SK-N-SH (cell line): ENCODE data around the gene USP28.

Source experiments
- CHD2 ChIP-seq: fragments of 150-350 bp; IDR thresholded peaks from 2 replicates; pipeline ENCODE4 v1.6.1; 2018; ENCODE audit warnings: low read length; ENCODE audit not compliant: partially characterized antibody
- CTCF ChIP-seq: fragments of 200-600 bp; sonication (generic); IDR thresholded peaks from 2 replicates; pipeline ENCODE4 v1.6.1; 2017; ENCODE audit warnings: antibody characterized with exemption, mild to moderate bottlenecking, moderate library complexity
- EP300 ChIP-seq, 2 experiments: IDR thresholded peaks; 2 replicates each; pipeline versions ENCODE4 v1.4.0 to v1.6.1; 2012; ENCODE audit warnings: borderline replicate concordance in 1 of 2, low read depth in 1 of 2, low read length in 1 of 2
- EZH2phosphoT487 ChIP-seq: fragments of 200-600 bp; sonication (generic); IDR thresholded peaks from 2 replicates; pipeline ENCODE4 v1.6.1; 2017; ENCODE audit warnings: low read depth, mixed run types, mild to moderate bottlenecking, antibody characterized with exemption, moderate library complexity, borderline replicate concordance
- MXI1 ChIP-seq: IDR thresholded peaks from 2 replicates; pipeline ENCODE4 v1.6.1; 2012; ENCODE audit warnings: mild to moderate bottlenecking, low read depth, low read length, improper control_type of control experiment
- POLR2AphosphoS5 ChIP-seq: IDR thresholded peaks from 2 replicates; pipeline ENCODE4 v1.6.1; 2012; ENCODE audit warnings: low read depth, low read length
- RCOR1 ChIP-seq: fragments of 150-350 bp; IDR thresholded peaks from 2 replicates; pipeline ENCODE4 v1.6.1; 2017; ENCODE audit warnings: antibody characterized with exemption, low read length
- SMC3 ChIP-seq: IDR thresholded peaks from 2 replicates; pipeline ENCODE4 v1.6.1; 2012; ENCODE audit warnings: low read depth, low read length, improper control_type of control experiment
- USF2 ChIP-seq: fragments of 150-350 bp; IDR thresholded peaks from 2 replicates; pipeline ENCODE4 v1.6.1; 2017; ENCODE audit warnings: antibody characterized with exemption, low read length, low read depth, borderline replicate concordance

GRCh38 chr11:113885897-113886296, 10.5 kb upstream of the USP28 start:
- TF ChIP-seq CTCF = no peak
- TF ChIP-seq EP300 (IDR thresholded peaks at IDR 0.05; ENCODE audit: borderline replicate concordance in 1 of 2, low read depth in 1 of 2, low read length in 1 of 2) = no peak
- TF ChIP-seq CHD2 = no peak
- TF ChIP-seq POLR2AphosphoS5 = no peak
- no peak for TF ChIP-seq SMC3
- TF ChIP-seq MXI1 = no peak
- no peak for TF ChIP-seq USF2
- no peak for TF ChIP-seq RCOR1
- TF ChIP-seq EZH2phosphoT487 = no peak
